Measurements from ENCODE around the gene CHI3L1. TPM values are rescaled to one million over a fixed set of nuclear protein-coding genes. Genes with fewer than 3 reads are reported as not detected.

The CHI3L1 gene
- total RNA-seq, 4 donors from 2014 or later = 7.3 to 625 (median 33.2) TPM

GRCh38 chr1:203204756-203205155, 18.3 kb upstream of the CHI3L1 start:
- no peak for TF ChIP-seq CTCF (IDR thresholded peaks at IDR 0.05; ENCODE audit: low read depth)

GRCh38 chr1:203202431-203203245, 16.1 kb upstream of the CHI3L1 start:
- TF ChIP-seq CTCF (IDR thresholded peaks at IDR 0.05; ENCODE audit: low read depth) = no peak

- no peak for TF ChIP-seq CTCF (IDR thresholded peaks at IDR 0.05; ENCODE audit: low read depth)
Measured at GRCh38 chr1:203201516-203202205, 15.2 kb upstream of the CHI3L1 start.

- no peak for TF ChIP-seq CTCF (IDR thresholded peaks at IDR 0.05; ENCODE audit: low read depth)
Measured at GRCh38 chr1:203200916-203201315, 14.4 kb upstream of the CHI3L1 start.

GRCh38 chr1:203199816-203200571, 13.5 kb upstream of the CHI3L1 start:
- no peak for TF ChIP-seq CTCF (IDR thresholded peaks at IDR 0.05; ENCODE audit: low read depth)

GRCh38 chr1:203199481-203199815, 12.9 kb upstream of the CHI3L1 start:
- TF ChIP-seq CTCF (IDR thresholded peaks at IDR 0.05; ENCODE audit: low read depth) = no peak

- TF ChIP-seq CTCF (IDR thresholded peaks at IDR 0.05; ENCODE audit: low read depth) = no peak
Measured at GRCh38 chr1:203199002-203199401, 12.5 kb upstream of the CHI3L1 start.

Measured in subcutaneous adipose tissue (tissue), 4 donors.